ENCODE data around the gene PERP. TPM values are rescaled to one million over a fixed set of nuclear protein-coding genes. Genes with fewer than 3 reads are reported as not detected.

PERP gene
- total RNA-seq, 1 donor from 2014 or later, result 27.2 TPM

- no peaks in the 10 kb centered on the region for H3K9me3 ChIP-seq
- intact Hi-C loops (cut with DNase I), result no loop called here
- ATAC-seq (no peak), DNase-seq (no peak)
- no peak for TF ChIP-seq CTCF (IDR thresholded peaks at IDR 0.05)
- H3K4me1 ChIP-seq, result no peaks in the 10 kb centered on the region
- no peak overlapping the region for H3K4me3 ChIP-seq
- no peak overlapping the region for H3K27ac ChIP-seq
- H3K27me3 ChIP-seq (ENCODE audit: low read depth), result no peaks in the 10 kb centered on the region
- H3K36me3 ChIP-seq, result no peaks in the 10 kb centered on the region
Measured at GRCh38 chr6:138078491-138078890, 28.7 kb downstream of the PERP start.

- Histone ChIP-seq H3K4me1 (no peaks in the 10 kb centered on the region), H3K9me3 (no peaks in the 10 kb centered on the region), H3K27ac (no peak overlapping the region), H3K36me3 (no peaks in the 10 kb centered on the region), H3K4me3 (no peak overlapping the region), H3K27me3 (ENCODE audit: low read depth) (no peaks in the 10 kb centered on the region)
- DNase-seq (no peak), ATAC-seq (no peak)
- intact Hi-C loops (cut with DNase I), result no loop called here
- TF ChIP-seq CTCF (IDR thresholded peaks at IDR 0.05), result no peak
Measured at GRCh38 chr6:138073264-138073663, 34.0 kb downstream of the PERP start.

GRCh38 chr6:138063726-138064125 lies 43.5 kb downstream of the PERP start:
- Histone ChIP-seq H3K9me3 (no peaks in the 10 kb centered on the region), H3K36me3 (no peaks in the 10 kb centered on the region), H3K4me3 (no peak overlapping the region), H3K27ac (no peak overlapping the region), H3K4me1 (no peaks in the 10 kb centered on the region), H3K27me3 (ENCODE audit: low read depth) (no peaks in the 10 kb centered on the region)
- DNase-seq, result no peak
- ATAC-seq, result no peak
- intact Hi-C loops (cut with DNase I), result no loop called here
- TF ChIP-seq CTCF (IDR thresholded peaks at IDR 0.05), result no peak

GRCh38 chr6:138054982-138055381 lies 52.2 kb downstream of the PERP start:
- intact Hi-C loops (cut with DNase I), result no loop called here
- Histone ChIP-seq H3K9me3 (peaks cover 6% of the 10 kb centered on the region), H3K27me3 (ENCODE audit: low read depth) (no peaks in the 10 kb centered on the region), H3K36me3 (no peaks in the 10 kb centered on the region), H3K4me3 (no peak overlapping the region), H3K4me1 (no peaks in the 10 kb centered on the region), H3K27ac (no peak overlapping the region)
- ATAC-seq, result no peak
- TF ChIP-seq CTCF (IDR thresholded peaks at IDR 0.05), result no peak
- DNase-seq, result no peak

- Histone ChIP-seq H3K4me1 (no peaks in the 10 kb centered on the region), H3K27me3 (ENCODE audit: low read depth) (no peaks in the 10 kb centered on the region), H3K36me3 (no peaks in the 10 kb centered on the region), H3K27ac (no peak overlapping the region), H3K4me3 (no peak overlapping the region), H3K9me3 (peaks cover 5% of the 10 kb centered on the region)
- intact Hi-C loops (cut with DNase I), result no loop called here
- DNase-seq, result no peak
- no peak for ATAC-seq
- no peak for TF ChIP-seq CTCF (IDR thresholded peaks at IDR 0.05)
Measured at GRCh38 chr6:138052783-138053182, 54.4 kb downstream of the PERP start.

GRCh38 chr6:138044972-138045371 lies 62.2 kb downstream of the PERP start:
- H3K36me3 ChIP-seq, result no peaks in the 10 kb centered on the region
- no peak overlapping the region for H3K4me3 ChIP-seq
- no peak for DNase-seq
- no peaks in the 10 kb centered on the region for H3K27me3 ChIP-seq (ENCODE audit: low read depth)
- no peak overlapping the region for H3K27ac ChIP-seq
- H3K4me1 ChIP-seq, result no peaks in the 10 kb centered on the region
- no peak for TF ChIP-seq CTCF (IDR thresholded peaks at IDR 0.05)
- ATAC-seq, result no peak
- intact Hi-C loops (cut with DNase I), result no loop called here
- no peaks in the 10 kb centered on the region for H3K9me3 ChIP-seq
